ENCODE results near the gene FHIT. TPM values are rescaled to one million over a fixed set of nuclear protein-coding genes. Genes with fewer than 3 reads are reported as not detected.

The FHIT gene
- total and polyA plus RNA-seq, 8 donors = 1.8 to 10.6 (median 7.1) TPM

DNA sequence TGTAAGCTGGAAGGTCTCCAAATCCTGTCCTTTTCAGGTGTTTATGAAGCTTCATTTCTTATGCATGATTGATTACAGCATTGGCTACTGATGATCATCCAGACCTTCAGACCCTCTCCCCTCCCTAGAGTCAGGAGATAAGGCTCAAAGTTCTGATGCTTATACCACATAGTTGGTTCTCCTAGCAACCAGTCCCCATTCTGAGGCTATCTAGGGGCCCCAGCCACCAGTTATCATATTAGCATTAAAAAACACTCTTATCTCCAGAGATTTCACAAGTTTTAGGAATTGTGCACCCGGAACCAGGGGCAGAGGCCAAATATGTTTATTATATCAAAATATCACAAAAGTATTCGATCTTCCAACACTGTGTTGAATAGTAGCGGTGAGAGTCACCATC, 953.1 kb downstream of the FHIT start:
- TF ChIP-seq POLR2AphosphoS5 (IDR thresholded peaks at IDR 0.05) (no peak), POLR2A (IDR thresholded peaks at IDR 0.05) (no peak)
- Histone ChIP-seq H3K27ac (no peak overlapping the region), H3K4me1 (no peaks in the 10 kb centered on the region), H3K9me3 (peaks cover 0 to 8% (median 0%) of the 10 kb centered on the region in 4 donors), H3K4me3 (no peak overlapping the region), H3K27me3 (no peaks in the 10 kb centered on the region), H3K36me3 (no peaks in the 10 kb centered on the region)
- 67 to 81% (median 77%) methylated on average over 3 of the region's 3 CpGs for WGBS, 5 donors
- no peak for DNase-seq
- intact Hi-C loops (cut with DNase I; ENCODE audit: low total_unique reads) = no loop called here

DNA sequence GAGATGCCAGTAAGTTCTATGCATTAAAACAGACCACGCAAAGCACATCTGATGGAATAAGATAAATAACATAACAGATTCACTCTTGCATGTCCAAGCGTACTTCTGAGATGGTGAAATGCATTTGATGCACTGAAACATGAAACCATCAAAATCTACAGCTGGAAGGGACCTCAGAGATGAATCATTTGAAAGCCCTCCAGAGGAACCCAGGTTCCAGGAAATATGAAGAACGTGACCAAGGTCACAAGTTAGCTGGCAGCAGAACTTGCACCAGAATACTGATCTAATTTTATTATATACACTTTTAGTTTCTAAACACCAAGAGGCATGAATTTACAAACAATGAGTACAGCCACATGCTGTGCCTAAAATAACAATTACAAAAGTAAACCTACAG, 957.1 kb downstream of the FHIT start:
- H3K4me1 ChIP-seq = peaks cover 0 to 4% (median 0%) of the 10 kb centered on the region in 4 donors
- H3K4me3 ChIP-seq = no peak overlapping the region
- intact Hi-C loops (cut with DNase I; ENCODE audit: low total_unique reads) = no loop called here
- H3K36me3 ChIP-seq = no peaks in the 10 kb centered on the region
- TF ChIP-seq, protein P1, sequence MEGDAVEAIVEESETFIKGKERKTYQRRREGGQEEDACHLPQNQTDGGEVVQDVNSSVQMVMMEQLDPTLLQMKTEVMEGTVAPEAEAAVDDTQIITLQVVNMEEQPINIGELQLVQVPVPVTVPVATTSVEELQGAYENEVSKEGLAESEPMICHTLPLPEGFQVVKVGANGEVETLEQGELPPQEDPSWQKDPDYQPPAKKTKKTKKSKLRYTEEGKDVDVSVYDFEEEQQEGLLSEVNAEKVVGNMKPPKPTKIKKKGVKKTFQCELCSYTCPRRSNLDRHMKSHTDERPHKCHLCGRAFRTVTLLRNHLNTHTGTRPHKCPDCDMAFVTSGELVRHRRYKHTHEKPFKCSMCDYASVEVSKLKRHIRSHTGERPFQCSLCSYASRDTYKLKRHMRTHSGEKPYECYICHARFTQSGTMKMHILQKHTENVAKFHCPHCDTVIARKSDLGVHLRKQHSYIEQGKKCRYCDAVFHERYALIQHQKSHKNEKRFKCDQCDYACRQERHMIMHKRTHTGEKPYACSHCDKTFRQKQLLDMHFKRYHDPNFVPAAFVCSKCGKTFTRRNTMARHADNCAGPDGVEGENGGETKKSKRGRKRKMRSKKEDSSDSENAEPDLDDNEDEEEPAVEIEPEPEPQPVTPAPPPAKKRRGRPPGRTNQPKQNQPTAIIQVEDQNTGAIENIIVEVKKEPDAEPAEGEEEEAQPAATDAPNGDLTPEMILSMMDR (IDR thresholded peaks at IDR 0.05) = no peak
- TF ChIP-seq EP300 (IDR thresholded peaks at IDR 0.05) = no peak
- no peak for TF ChIP-seq POLR2A (IDR thresholded peaks at IDR 0.05)
- TF ChIP-seq POLR2AphosphoS5 (IDR thresholded peaks at IDR 0.05) = no peak
- 41 to 64% (median 57%) methylated on average over 3 of the region's 3 CpGs for WGBS, 5 donors
- H3K27me3 ChIP-seq = no peaks in the 10 kb centered on the region
- peaks cover 0 to 3% (median 0%) of the 10 kb centered on the region in 4 donors for H3K9me3 ChIP-seq
- no peak overlapping the region for H3K27ac ChIP-seq
- DNase-seq = no peak

DNA sequence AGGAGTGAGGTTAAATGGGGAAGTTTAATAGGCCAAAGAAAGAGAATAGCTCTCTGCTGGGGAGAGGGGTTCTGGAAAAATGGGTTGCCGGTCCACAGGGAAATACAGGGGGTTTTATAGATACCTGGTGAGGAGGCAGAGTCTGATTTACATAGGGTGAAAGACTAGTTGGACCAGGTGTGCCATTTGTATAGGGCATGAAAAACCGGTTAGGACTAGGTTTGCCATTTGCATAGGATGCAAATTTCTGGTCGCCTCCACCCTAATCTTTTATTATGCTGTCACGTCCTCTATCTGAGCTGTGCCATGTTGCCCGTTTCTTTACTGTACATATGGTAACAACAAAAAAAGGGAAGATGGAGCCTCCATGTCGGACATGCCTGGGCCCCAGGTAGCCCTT, 960.1 kb downstream of the FHIT start:
- Histone ChIP-seq H3K27me3 (no peaks in the 10 kb centered on the region), H3K27ac (no peak overlapping the region), H3K36me3 (no peaks in the 10 kb centered on the region), H3K4me3 (no peak overlapping the region), H3K9me3 (peaks cover 0 to 2% (median 0%) of the 10 kb centered on the region in 4 donors), H3K4me1 (peaks cover 0 to 4% (median 0%) of the 10 kb centered on the region in 4 donors)
- intact Hi-C loops (cut with DNase I; ENCODE audit: low total_unique reads) = no loop called here
- TF ChIP-seq POLR2A (IDR thresholded peaks at IDR 0.05) (no peak), EP300 (IDR thresholded peaks at IDR 0.05) (no peak)
- no peak for DNase-seq
- WGBS, 5 donors = 83 to 95% (median 88%) methylated on average over 6 of the region's 6 CpGs

DNA sequence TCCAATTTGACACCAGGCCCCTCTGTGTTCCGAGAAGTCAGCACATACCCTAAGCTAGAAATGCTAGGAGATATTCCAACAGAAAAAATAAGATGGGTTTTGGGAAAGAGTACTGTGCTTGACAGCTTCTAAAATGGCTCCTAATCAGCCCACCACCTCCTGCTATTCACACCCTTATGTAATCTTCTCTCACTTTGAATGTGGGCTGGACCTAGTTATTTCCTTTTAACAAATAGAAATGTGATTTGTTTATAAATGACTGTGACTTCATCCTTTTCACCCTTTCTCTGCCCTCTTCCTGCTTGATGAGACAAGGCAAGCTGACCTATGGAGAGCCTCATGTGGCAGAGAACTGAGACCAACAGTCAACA, 961.1 kb downstream of the FHIT start:
- 91 to 100% (median 95%) methylated on average over 1 of the region's 1 CpG for WGBS, 5 donors
- TF ChIP-seq, protein P1 (IDR thresholded peaks at IDR 0.05) = no peak
- TF ChIP-seq EP300 (IDR thresholded peaks at IDR 0.05) = no peak
- TF ChIP-seq POLR2AphosphoS5 (IDR thresholded peaks at IDR 0.05) = no peak
- no peak for TF ChIP-seq POLR2A (IDR thresholded peaks at IDR 0.05)

DNA sequence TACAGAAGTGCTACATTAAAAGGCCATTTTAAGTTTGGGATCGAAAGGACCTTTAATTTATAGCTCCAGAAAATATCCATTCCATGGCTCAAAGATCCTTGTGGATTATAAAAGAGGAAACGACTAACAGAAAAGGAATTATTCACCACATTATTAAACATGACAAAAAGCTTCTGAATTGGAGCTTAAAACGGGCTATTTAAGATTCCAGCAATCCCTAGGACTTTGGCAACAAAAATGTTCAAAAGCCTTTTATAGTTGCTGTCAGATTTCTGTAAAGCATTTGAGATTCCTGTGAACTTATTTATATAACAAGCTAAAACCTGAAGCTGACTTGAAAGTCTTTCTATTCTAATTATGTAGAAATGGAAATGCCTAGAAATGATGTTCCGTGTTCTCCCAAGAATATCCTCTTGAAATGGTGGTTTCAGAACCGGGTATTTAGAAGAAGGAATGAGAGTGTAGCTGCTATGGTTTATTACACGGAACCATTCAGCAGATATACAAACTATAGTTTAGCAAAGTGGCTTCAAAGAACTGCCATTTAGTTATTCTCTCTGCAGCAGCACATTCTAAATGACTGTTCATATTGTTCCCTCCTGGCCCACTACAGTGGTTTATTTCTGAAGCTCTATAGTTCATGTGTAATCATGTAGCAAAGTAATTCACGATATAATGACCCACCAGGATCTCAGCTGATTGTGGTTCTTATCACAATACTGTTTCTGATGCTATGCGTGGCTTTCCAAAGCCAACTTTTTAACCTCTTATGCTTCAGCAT, 961.7 kb downstream of the FHIT start:
- Histone ChIP-seq H3K4me1 (peaks cover 0 to 4% (median 0%) of the 10 kb centered on the region in 4 donors), H3K36me3 (no peaks in the 10 kb centered on the region), H3K27ac (no peak overlapping the region), H3K27me3 (no peaks in the 10 kb centered on the region), H3K9me3 (no peaks in the 10 kb centered on the region), H3K4me3 (no peak overlapping the region)
- DNase-seq = no peak
- intact Hi-C loops (cut with DNase I; ENCODE audit: low total_unique reads) = no loop called here
- WGBS, 5 donors = 57 to 68% (median 66%) methylated on average over 8 of the region's 8 CpGs
- TF ChIP-seq EP300 (IDR thresholded peaks at IDR 0.05) (no peak), POLR2A (IDR thresholded peaks at IDR 0.05) (no peak), POLR2AphosphoS5 (IDR thresholded peaks at IDR 0.05) (no peak)
- TF ChIP-seq, protein P1 (IDR thresholded peaks at IDR 0.05) = no peak

More for the DNA sequence above, 961.1 kb downstream of the FHIT start:
- H3K9me3 ChIP-seq = no peaks in the 10 kb centered on the region
- intact Hi-C loops (cut with DNase I; ENCODE audit: low total_unique reads) = no loop called here
- peaks cover 0 to 4% (median 0%) of the 10 kb centered on the region in 4 donors for H3K4me1 ChIP-seq
- H3K27ac ChIP-seq = no peak overlapping the region
- no peaks in the 10 kb centered on the region for H3K27me3 ChIP-seq
- DNase-seq = no peak
- no peak overlapping the region for H3K4me3 ChIP-seq
- no peaks in the 10 kb centered on the region for H3K36me3 ChIP-seq
